ENCODE data around the gene LGR5.

Gene LGR5

GRCh38 chr12:71438670-71439361 lies 782 bp upstream of the LGR5 start:
- DNase-seq, result peak; percentile 12 to 84 (median 77)

GRCh38 chr12:71439362-71439612 lies 311 bp upstream of the LGR5 start:
- no peak for DNase-seq

- peak in 2 of 3 experiments; percentile 24 to 87 for DNase-seq
Measured at GRCh38 chr12:71440345-71440762, 756 bp downstream of the LGR5 start.

GRCh38 chr12:71440763-71441748 lies 1.5 kb downstream of the LGR5 start:
- peak in 2 of 3 experiments; percentile 70 to 81 for DNase-seq

GRCh38 chr12:71441836-71442566 lies 2.4 kb downstream of the LGR5 start:
- DNase-seq, result peak in 2 of 3 experiments; percentile 30 to 59

- DNase-seq, result peak in 2 of 3 experiments; percentile 33 to 56
Measured at GRCh38 chr12:71442567-71442931, 3.0 kb downstream of the LGR5 start.

- no peak for DNase-seq
Measured at GRCh38 chr12:71445071-71445470, 5.5 kb downstream of the LGR5 start.

GRCh38 chr12:71447691-71448132 lies 8.1 kb downstream of the LGR5 start:
- DNase-seq, result no peak

GRCh38 chr12:71448150-71448581 lies 8.6 kb downstream of the LGR5 start:
- DNase-seq, result no peak

GRCh38 chr12:71449373-71450070 lies 9.9 kb downstream of the LGR5 start:
- no peak for DNase-seq

GRCh38 chr12:71452006-71452405 lies 12.4 kb downstream of the LGR5 start:
- DNase-seq, result no peak

- peak; percentile 57 to 99 (median 89) for DNase-seq
Measured at GRCh38 chr12:71455028-71455737, 15.6 kb downstream of the LGR5 start.

- DNase-seq, result peak; percentile 45 to 97 (median 81)
Measured at GRCh38 chr12:71456316-71456715, 16.7 kb downstream of the LGR5 start.

GRCh38 chr12:71456990-71457389 lies 17.4 kb downstream of the LGR5 start:
- no peak for DNase-seq

- no peak for DNase-seq
Measured at GRCh38 chr12:71460318-71460717, 20.7 kb downstream of the LGR5 start.

- DNase-seq, result no peak
Measured at GRCh38 chr12:71460850-71461609, 21.4 kb downstream of the LGR5 start.

GRCh38 chr12:71461787-71462328 lies 22.3 kb downstream of the LGR5 start:
- DNase-seq, result no peak

- peak in 1 of 3 experiments; percentile 43 for DNase-seq
Measured at GRCh38 chr12:71465796-71466195, 26.2 kb downstream of the LGR5 start.

GRCh38 chr12:71469258-71469750 lies 29.7 kb downstream of the LGR5 start:
- no peak for DNase-seq

GRCh38 chr12:71472441-71472911 lies 32.9 kb downstream of the LGR5 start:
- no peak for DNase-seq

GRCh38 chr12:71474791-71475190 lies 35.2 kb downstream of the LGR5 start:
- DNase-seq, result no peak
